K562 (cell line): ENCODE results near the gene EXOC7. TPM values are rescaled to one million over a fixed set of nuclear protein-coding genes. Genes with fewer than 3 reads are reported as not detected.
A peak's percentile ranks its signal among the peaks of the same experiment; 100 is the strongest.

ENCODE experiments used
- ARID4B ChIP-seq: sonication (generic); formaldehyde crosslinking; IDR thresholded peaks from 2 replicates; pipeline ENCODE4 v1.8.0; 2022; ENCODE audit warnings: mild to moderate bottlenecking, missing genetic modification reagents
- BCOR ChIP-seq: fragments of 450-650 bp; IDR thresholded peaks from 2 replicates; pipeline ENCODE4 v1.6.1; 2016
- C11orf30 ChIP-seq: fragments of 450-650 bp; IDR thresholded peaks from 2 replicates; pipeline ENCODE4 v1.6.1; 2016; ENCODE audit warnings: low read depth, mild to moderate bottlenecking
- FUS ChIP-seq: fragments of 200-400 bp; formaldehyde crosslinking; optimal IDR thresholded peaks from 2 replicates; pipeline ENCODE3; 2017; ENCODE audit warnings: low read depth, low read length
- MEF2A ChIP-seq: IDR thresholded peaks from 2 replicates; pipeline ENCODE4 v1.6.1; 2011; ENCODE audit warnings: low read depth, mild to moderate bottlenecking, low read length, moderate library complexity; ENCODE audit not compliant: control insufficient read depth
- TRIM25 ChIP-seq: fragments of 450-650 bp; IDR thresholded peaks from 2 replicates; pipeline ENCODE4 v1.7.0; 2016; ENCODE audit warnings: borderline replicate concordance
- polyA plus RNA-seq, 8 experiments: library from polyadenylated mRNA; depleted of rRNA in 4 of 8; stranded (reverse) in 5 of 8; unstranded in 3 of 8; fragments of >200 nt; fragmentation: Nextera tagmentation in 2 of 8; fragmentation: Illumina TruSeq in 1 of 8; extraction: Ambion mirVana in 2 of 8; extraction: Trizol in 1 of 8; gene quantifications; 2 replicates each; pipeline versions ENCODE4 v1.2.1 to v1.2.3, GENCODE V29; 2011 to 2014; ENCODE audit warnings: inconsistent platforms in 1 of 8, missing spikeins in 1 of 8
- total RNA-seq, 7 experiments: library from RNA; depleted of rRNA in 6 of 7; stranded (reverse); fragments of >200 nt in 6 of 7; fragmentation: Illumina TruSeq in 2 of 7; extraction: Trizol in 2 of 7; gene quantifications; 2 replicates each; pipeline versions ENCODE4 v1.2.1 to v1.2.3, GENCODE V29; 2011 to 2021; ENCODE audit warnings: low replicate concordance in 1 of 7

Gene EXOC7
- total and polyA plus RNA-seq, 9 of the 15 experiments (the other 6 are each of a cell fraction or from before 2014, with no cell fraction given): 18.6 to 57.0 (median 35.0) TPM

GRCh38 chr17:76072148-76072858 is 31.3 kb downstream of the EXOC7 start, which contains the start of gene SRP68 (continued):
- peak; percentile 89 for TF ChIP-seq ARID4B (CRISPR knock-in tag)
- no peak for TF ChIP-seq BCOR
- TF ChIP-seq MEF2A: no peak
- TF ChIP-seq TRIM25: no peak
- peak; percentile 92 for TF ChIP-seq C11orf30
- TF ChIP-seq FUS: no peak
